Nephron progenitor cell (in vitro differentiated cells): ENCODE data around the gene PLXNB3.

ENCODE experiments used
- DNase-seq: peaks from one replicate; pipeline ENCODE4 v3.0.0; 2021
- H3K27ac Mint-ChIP-seq: 2 replicates; pipeline ENCODE4 v1.8.0; 2021; ENCODE audit warnings: mild to moderate bottlenecking, moderate library complexity, mixed read lengths
- H3K27me3 Mint-ChIP-seq: 2 replicates; pipeline ENCODE4 v1.8.0; 2021; ENCODE audit warnings: mild to moderate bottlenecking, low read depth, mixed read lengths; ENCODE audit not compliant: poor library complexity
- H3K36me3 Mint-ChIP-seq: 2 replicates; pipeline ENCODE4 v1.8.0; 2021; ENCODE audit warnings: low read depth, mixed read lengths
- H3K4me1 Mint-ChIP-seq: 2 replicates; pipeline ENCODE4 v1.8.0; 2021; ENCODE audit warnings: mixed read lengths
- H3K4me3 Mint-ChIP-seq: 2 replicates; pipeline ENCODE4 v1.8.0; 2021; ENCODE audit warnings: mild to moderate bottlenecking, moderate library complexity, mixed read lengths
- H3K9me3 Mint-ChIP-seq: 2 replicates; pipeline ENCODE4 v1.8.0; 2021; ENCODE audit warnings: mild to moderate bottlenecking, moderate library complexity, mixed read lengths
- TF ChIP-seq, protein P1 (sequence below): fragments of 200-600 bp; sonication (generic); IDR thresholded peaks from 2 replicates; pipeline ENCODE4 v1.5.0; 2021; ENCODE audit warnings: antibody characterized with exemption

Gene PLXNB3

DNA sequence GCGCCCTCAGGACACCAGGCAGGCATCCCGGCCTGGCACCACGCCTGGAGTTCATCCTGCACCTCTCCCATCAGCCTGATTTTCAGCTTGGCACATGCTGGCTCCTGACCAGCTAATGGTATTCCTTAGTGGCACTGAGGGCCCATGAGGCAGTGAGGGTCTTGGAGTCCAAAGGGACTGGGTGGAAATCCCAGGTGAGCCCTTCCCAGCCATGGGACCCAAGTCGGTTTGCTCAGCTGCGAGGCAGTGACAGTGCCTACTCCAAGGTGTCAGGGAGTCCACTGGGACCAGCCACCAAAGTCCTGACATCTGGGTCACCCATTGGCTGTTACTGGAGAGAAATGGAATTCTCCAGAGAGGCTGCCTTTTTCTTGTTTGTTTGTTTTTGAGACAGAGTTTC lies 35.3 kb downstream of the PLXNB3 start:
- Mint-ChIP-seq H3K4me1 (peaks cover 27% of the 10 kb centered on the region), H3K4me3 (no peak overlapping the region), H3K36me3 (peaks cover 12% of the 10 kb centered on the region), H3K27ac (no peak overlapping the region), H3K27me3 (no peaks in the 10 kb centered on the region), H3K9me3 (peaks cover 54% of the 10 kb centered on the region)
- TF ChIP-seq, protein P1, sequence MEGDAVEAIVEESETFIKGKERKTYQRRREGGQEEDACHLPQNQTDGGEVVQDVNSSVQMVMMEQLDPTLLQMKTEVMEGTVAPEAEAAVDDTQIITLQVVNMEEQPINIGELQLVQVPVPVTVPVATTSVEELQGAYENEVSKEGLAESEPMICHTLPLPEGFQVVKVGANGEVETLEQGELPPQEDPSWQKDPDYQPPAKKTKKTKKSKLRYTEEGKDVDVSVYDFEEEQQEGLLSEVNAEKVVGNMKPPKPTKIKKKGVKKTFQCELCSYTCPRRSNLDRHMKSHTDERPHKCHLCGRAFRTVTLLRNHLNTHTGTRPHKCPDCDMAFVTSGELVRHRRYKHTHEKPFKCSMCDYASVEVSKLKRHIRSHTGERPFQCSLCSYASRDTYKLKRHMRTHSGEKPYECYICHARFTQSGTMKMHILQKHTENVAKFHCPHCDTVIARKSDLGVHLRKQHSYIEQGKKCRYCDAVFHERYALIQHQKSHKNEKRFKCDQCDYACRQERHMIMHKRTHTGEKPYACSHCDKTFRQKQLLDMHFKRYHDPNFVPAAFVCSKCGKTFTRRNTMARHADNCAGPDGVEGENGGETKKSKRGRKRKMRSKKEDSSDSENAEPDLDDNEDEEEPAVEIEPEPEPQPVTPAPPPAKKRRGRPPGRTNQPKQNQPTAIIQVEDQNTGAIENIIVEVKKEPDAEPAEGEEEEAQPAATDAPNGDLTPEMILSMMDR = no peak
- no peak for DNase-seq

DNA sequence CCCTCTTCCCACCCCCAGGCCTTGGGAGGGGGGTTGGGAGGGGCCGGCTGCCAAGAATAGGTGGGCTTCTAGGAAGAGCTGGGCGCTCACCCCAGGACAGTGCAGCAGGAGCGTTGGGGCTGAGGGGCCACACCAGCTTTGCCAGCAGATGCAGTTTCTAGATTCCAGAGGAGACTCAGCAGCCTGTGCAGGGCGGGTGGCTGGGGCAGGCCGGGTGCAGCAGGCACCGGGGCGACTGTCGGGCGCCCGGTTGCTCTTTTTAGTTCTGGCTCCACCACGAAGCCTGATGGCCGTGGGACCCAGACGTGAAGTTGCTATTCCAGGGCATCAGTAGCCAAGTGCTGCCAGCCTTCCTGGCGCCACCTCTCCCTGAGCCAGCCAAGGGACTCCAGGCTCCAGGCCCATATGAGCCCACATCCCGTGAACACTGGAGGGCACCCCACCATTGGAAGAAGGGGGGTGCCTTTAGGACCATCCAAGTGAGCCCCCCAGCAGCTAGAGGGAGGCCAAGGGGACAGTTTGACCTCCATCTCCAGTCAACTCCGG lies 36.2 kb downstream of the PLXNB3 start:
- Mint-ChIP-seq H3K9me3 (peaks cover 54% of the 10 kb centered on the region), H3K4me1 (peaks cover 27% of the 10 kb centered on the region), H3K4me3 (no peak overlapping the region), H3K27me3 (no peaks in the 10 kb centered on the region), H3K36me3 (peaks cover 12% of the 10 kb centered on the region), H3K27ac (no peak overlapping the region)
- DNase-seq = no peak
- TF ChIP-seq, protein P1 = no peak

DNA sequence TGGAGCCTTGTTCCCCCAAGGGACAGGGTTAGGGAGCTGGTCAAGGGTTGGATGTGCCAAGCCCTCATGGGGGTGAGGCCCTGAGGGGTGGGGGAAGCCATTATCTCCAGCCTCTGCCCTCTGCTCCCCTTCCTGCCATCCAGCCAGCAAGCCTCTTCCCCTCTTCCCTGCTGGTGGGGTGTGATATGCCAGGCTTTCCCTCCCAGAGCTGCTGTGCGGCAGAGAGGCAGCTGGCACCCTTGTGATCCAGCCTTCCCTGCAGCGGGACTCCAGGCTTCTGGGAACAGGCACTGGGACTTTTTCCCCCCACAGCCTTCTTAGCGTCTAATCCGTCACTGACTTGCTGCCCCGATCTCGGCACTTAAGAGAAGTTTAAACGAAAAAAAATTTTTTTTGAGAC lies 36.7 kb downstream of the PLXNB3 start:
- Mint-ChIP-seq H3K27me3 (no peaks in the 10 kb centered on the region), H3K9me3 (peaks cover 53% of the 10 kb centered on the region), H3K4me1 (peaks cover 25% of the 10 kb centered on the region), H3K36me3 (peaks cover 12% of the 10 kb centered on the region), H3K4me3 (no peak overlapping the region), H3K27ac (no peak overlapping the region)
- TF ChIP-seq, protein P1 = no peak
- no peak for DNase-seq

GRCh38 chrX:153801669-153802068 lies 37.6 kb downstream of the PLXNB3 start:
- TF ChIP-seq, protein P1 = no peak
- DNase-seq = no peak
- H3K4me1 Mint-ChIP-seq = peaks cover 15% of the 10 kb centered on the region
- peaks cover 5% of the 10 kb centered on the region for H3K36me3 Mint-ChIP-seq
- H3K9me3 Mint-ChIP-seq = peaks cover 47% of the 10 kb centered on the region
- no peak overlapping the region for H3K4me3 Mint-ChIP-seq
- H3K27me3 Mint-ChIP-seq = no peaks in the 10 kb centered on the region
- H3K27ac Mint-ChIP-seq = no peak overlapping the region

GRCh38 chrX:153802513-153803045 lies 38.5 kb downstream of the PLXNB3 start:
- peaks cover 44% of the 10 kb centered on the region for H3K9me3 Mint-ChIP-seq
- peaks cover 5% of the 10 kb centered on the region for H3K36me3 Mint-ChIP-seq
- H3K4me3 Mint-ChIP-seq = no peak overlapping the region
- H3K27ac Mint-ChIP-seq = no peak overlapping the region
- TF ChIP-seq, protein P1 = no peak
- H3K4me1 Mint-ChIP-seq = peaks cover 13% of the 10 kb centered on the region
- no peaks in the 10 kb centered on the region for H3K27me3 Mint-ChIP-seq
- DNase-seq = no peak
